OCI-M2 (cell line): Measurements from ENCODE around the gene EVPLL.
"Not testable (repeated sequence)": the region's sequence is repeated elsewhere in the genome, so short reads cannot be mapped to it uniquely, and the experiment has no call there.

Experiments used
- DNase-seq: peaks from one replicate; lab custom pipeline; 2025; ENCODE audit not compliant: unreplicated experiment; lab: John Stamatoyannopoulos, UW

Gene EVPLL

DNA sequence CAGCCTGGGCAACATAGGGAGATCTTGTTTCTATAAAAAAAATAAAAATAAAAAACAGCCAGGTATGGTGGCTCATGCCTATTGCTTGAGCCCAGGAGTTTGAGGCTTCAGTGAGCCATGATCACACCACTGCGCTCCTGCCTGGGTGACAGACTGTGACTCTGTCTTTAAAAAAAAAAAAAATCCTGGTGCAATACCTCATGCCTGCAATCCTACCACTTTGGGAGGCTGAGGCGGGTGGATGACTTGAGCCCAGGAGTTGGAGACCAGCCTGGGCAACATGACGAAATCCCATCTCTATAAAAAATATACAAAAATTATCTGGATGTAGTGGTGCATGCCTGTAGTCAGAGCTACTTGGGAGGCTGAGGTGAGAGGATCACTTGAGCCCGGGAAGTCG lies 1.0 kb downstream of the EVPLL start:
- DNase-seq: not testable (repeated sequence)

DNA sequence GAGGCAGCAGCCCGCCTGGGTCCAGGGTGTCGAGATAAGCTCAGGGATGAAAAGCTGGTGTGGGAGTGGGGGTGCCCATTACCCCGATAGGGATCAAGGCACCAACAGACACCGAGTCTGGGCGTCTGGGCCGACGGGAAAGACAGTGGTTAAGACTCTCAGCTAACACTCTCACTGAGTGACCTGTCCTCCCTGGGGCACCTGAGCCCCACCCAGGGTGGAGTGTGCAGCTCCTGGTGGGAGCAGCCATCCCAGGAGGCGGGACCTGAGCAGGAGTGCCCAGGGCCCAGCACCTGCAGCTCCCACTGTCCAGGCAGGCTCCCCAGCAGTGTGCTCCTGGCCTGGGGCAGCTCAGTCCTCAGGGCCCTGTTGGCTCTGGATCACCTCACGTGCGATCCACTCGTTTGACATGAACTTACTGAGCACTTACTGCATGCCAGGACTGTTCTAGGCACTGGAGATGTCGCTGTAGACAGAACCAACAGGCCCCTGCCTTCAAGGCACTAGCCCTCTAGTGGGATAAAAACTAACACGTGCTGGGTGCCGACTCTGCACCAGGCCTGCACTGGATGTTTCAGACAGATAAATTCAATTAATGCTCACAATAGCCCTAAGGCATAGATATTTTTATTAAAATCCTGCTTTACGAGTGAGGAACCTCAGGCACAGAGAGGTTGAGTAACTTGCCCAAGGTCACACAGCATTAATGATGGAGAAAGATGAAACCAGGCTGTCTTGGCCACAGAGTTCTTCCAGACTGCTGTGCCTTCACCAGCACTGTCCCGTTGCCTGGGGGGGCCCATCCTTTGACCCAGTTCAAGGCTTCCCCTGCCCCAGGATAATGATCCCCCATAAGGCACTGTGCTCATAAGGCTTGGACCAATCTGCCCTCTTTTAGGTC lies 1.9 kb downstream of the EVPLL start:
- no peak for DNase-seq

DNA sequence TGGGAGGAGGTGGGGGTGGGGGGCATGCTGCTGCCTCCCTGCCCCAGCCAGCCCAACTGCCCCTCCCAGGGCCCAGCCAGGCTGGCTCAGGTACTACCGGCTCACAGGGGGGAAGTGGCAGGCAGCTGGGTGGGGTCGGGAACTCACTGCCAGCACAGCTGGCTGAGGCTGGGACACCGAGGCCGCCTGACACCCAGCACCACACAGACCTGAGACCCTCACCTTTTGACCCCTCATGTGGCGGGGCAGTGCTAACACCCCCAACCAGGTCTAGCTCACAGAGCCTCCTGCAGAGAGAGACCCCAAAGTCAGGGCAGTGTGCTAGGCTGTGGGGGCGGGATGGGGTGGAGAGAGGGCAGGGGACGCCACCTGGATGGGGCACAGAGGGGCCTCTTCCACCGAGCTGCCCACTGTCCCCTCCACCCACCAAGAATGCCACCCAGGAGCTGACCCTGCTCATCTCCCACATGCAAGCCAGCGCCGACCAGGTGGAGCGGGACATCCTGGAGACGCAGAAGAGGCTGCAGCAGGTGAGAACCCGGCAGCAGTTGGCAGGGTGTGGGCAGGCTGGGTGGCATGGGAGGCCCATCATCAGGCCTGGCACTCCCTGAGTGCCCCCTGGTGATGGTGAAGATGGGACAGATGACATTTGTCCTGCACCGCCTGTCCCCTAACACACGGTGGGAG lies 3.0 kb downstream of the EVPLL start:
- DNase-seq: no peak

DNA sequence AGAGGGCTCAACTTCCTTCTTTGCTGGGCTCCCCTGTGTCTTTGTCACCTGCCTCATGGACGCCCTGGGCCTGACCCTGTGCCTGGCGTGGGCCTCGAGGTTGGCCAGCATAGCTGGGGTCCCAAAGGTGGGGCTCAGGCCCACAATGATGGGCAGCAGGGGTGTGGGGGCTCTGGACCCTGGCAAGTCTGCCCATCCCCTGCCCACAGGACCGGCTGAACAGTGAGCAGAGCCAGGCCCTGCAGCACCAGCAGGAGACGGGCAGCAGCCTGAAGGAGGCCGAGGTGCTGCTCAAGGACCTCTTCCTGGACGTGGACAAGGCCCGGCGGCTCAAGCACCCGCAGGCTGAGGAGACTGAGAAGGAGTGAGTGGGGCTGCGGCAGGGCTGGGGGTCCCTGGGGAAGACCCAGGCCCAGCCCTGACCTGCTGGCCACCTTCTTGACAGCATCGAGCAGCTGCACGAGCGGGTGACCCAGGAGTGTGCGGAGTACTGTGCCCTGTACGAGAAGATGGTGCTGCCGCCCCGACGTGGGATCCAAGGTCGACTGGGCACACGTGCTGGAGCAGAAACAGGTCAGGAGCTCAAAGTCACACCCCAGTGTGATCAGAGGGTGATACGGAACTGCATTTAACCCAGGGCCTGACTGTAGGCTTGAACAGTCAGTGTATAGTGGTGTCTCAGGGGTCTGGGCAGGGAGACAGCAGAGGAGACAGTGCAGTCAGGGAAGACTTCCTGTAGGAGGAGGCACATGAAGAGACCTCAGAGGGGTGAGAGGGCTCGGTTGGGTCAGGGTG lies 3.8 kb downstream of the EVPLL start:
- DNase-seq: no peak

DNA sequence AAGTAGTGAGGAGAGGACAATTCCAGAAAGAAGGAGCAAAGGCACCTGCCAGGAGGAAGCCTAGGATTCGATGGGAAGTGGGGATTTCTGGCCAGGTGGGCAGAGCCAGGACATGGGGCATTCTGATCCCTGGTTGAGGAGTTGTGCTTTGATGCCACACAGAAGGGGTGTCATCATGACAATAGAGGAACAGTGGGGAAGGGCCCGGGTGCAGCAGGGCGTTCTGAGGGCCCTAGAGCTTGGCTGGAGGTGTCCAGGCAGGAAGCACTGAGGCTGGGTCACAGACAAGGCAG lies 4.3 kb downstream of the EVPLL start:
- no peak for DNase-seq

DNA sequence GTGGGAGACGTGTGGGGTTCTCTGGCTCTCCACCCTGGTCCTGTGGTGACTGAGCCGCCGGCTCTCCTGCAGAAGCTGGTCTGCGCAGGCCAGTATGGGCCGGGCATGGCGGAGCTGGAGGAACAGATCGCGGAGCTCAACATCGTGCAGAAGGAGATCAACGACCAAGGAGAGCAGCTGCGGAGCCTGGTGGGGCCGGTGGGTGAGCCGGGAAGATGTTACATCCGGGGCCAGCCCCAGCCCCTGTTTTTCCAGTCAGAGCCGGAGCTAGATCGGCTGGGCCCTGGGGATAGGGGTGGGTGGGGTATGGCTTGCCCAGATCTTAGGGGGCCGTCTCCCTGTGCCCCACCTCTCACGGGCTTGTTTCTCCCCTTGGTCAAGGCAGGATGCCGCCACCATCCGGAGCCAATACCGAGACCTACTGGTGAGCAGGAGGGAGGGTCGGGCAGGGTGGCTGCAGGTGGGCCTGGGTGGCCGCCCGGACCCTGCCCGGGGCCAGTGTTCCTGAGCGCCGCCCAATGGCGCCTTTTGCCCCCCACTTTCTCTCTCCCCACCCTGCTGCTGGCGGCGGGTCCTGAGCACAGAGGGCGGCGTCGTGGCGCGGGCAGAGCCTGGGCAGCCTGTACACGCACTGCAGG lies 5.0 kb downstream of the EVPLL start:
- no peak for DNase-seq

DNA sequence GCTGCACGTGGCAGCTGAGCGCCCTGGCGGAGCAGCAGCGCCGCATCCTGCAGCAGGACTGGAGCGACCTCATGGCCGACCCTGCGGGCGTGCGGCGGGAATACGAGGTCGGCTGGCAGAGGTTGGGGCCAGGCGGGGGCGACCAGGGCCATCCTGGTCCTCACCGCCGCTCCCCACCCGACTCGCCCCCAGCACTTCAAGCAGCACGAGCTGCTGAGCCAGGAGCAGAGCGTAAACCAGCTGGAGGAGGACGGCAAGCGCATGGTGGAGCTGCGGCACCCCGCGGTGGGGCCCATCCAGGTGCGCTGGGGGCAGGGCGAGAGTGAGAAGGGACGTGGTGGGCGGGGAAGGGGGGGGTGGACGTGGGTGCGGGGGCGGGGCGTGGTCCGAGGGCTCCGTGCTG lies 5.5 kb downstream of the EVPLL start:
- not testable (repeated sequence) for DNase-seq

DNA sequence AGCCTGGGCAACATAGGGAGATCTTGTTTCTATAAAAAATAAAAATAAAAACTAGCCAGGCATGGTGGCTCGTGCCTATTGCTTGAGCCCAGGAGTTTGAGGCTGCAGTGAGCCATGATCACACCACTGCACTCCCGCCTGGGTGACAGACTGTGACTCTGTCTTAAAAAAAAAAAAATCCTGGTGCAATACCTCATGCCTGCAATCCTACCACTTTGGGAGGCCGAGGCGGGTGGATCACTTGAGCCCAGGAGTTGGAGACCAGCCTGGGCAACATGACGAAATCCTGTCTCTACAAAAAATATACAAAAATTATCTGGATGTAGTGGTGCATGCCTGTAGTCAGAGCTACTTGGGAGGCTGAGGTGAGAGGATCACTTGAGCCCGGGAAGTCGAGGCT lies 6.7 kb downstream of the EVPLL start:
- DNase-seq: not testable (repeated sequence)

DNA sequence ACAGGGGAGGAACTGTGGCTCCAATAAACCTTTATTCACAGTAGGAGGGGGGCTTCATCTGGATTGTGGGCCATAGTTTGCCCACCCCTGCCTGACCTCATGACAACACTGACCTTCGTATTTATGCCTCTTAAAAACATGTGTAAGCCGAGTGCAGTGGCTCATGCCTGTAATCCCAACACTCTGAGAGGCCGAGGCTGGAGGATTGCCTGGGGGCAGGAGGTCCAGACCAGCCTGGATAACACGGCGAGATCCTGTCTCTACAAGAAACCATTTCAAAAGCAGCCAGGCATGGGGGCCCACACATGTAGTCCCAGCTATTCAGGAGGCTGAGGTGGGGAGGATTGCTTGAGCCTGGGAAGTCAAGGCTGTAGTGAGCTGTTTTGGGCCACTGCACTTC lies 10.0 kb downstream of the EVPLL start:
- not testable (repeated sequence) for DNase-seq

DNA sequence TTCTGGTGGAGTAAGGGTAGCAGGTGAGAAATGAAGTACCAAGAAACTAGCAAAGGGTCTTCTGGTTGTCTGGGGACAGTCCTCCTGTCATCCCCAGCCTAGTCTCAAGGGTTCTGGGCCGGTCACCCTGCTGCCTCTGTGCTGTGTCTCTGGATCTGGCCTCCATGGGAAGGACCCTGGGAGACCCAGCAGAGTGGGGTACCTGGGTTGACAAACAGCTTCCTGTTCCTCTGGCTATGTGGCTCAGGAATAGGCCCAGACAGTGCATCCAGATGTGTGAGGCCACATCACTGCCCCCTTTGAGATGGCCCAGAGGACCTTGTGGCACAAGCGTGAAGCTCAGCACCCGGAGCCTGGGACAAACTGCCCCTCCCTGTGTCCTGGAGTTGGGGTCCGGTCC lies 10.7 kb downstream of the EVPLL start:
- not testable (repeated sequence) for DNase-seq

DNA sequence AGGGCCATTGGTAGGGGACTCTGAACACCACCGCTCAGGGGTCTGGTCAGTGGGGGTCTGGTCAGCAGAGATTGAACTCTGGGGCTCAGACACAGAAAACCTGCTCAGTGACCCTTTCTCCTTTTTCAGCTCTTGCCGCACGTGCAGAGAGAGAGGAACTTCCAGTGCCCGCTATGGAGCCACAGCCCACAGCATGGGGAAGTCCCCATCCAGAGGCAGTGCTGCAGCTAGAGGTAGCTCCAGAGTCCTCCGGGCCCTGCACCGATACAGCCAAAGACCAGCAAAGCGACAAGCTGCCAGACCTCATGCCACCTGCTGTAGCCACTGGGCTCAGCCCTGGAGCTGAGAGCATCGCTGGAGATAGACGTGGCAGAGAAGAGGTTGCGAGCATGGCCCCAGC lies 11.2 kb downstream of the EVPLL start:
- not testable (repeated sequence) for DNase-seq

DNA sequence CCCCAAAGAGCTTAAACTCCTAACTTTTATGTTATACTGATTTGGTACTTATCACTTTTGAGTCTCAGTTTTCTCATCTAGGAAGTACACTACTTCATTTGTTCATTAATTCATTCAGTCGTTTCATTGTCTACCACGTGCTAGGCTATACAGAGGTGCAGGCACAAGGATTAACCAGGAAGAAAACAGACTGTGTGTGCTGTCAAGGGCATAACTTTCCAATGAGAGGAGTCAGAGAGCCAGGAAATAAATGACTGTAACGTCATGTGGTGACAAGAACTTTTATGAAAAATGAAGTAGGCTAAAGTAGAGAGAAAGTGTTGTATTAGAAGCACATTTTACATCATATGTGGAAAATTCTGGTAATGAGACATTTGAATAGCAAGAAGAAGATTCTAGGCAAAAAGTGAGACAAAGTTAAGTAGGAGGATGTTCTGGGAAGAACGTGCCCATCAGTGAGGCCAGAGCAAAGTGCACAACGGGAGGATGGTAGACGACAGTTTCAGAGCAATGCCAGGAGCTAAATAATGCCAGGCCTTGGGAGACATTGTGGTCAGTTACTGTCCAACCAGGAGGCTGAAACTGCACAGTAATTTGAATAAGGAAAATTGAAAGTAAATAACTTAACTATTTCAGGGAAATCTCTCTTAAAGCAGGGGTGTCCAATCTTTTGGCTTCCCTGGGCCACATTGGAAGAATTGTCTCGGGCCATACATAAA lies 24.5 kb downstream of the EVPLL start:
- DNase-seq: not testable (repeated sequence)

DNA sequence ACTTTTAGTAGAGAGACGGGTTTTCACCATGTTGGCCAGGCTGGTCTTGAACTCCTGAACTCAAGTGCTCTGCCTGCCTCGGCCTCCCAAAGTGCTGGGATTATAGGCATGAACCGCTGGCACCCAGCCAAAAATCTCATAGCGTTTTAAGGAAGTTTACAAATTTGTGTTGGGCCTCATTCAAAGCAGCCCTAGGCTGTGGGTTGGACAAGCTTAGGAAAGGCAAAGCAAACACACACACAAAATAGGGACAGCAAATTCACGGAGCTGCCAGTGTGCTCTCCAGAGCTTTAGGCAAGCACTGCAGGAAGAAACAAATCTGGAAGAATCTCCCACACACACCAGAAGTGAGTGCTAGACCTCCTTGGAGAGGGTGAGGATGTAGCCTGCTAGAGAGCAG lies 25.6 kb downstream of the EVPLL start:
- DNase-seq: not testable (repeated sequence)

DNA sequence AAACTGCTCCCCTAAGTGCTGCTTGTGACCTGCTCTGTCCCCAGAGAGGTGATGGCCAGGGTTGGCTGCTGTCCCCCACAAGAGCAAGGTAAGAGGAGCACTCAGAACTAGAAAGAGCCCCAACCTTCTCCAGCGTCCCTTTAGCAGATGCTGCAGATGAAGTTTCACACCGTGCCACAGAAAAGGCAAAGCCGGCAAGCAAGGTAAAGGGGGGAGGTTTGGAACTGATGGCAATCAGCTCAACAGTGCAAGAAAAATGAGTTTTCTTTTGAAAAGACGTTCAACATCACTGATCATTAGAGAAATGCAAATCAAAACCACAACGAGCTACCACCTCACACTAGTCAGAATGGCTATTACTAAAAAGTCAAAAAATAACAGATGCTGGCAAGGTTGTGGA lies 26.0 kb downstream of the EVPLL start:
- DNase-seq: not testable (repeated sequence)

DNA sequence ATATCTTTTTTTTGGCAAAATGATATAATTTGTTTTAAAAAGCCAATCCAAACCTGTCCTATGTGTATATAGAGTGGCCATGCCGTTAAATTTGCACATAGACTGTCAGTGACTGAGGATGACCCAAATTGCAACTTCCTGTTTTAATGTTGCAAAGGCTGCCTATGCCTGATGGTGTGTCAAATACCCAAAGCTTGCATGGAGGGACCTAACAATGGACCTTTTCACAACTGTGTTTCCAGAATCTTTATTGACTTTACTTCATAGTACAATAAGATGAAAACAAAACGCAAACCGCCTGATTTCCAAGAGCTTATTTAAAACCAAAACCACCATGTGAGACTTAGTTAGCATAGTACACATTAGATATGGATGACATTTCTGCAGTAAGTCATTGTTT lies 31.3 kb downstream of the EVPLL start:
- not testable (repeated sequence) for DNase-seq

DNA sequence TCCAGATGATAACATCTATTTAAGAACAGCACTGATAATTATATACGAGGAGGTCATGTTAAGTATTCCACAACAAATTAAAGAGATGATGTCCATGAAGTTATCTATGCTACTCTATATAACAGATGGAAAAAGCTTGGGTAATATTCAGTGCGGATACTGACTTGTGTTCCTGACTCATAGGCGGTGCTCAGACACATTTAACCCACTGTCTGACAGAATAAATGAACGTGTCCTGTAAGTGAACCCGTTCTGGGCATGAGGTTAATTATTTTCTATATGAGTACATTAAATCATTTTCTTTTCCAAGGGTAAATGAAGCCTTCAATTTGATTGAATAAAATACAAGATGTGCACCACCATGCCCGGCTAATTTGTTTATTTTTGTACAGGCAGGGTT lies 31.7 kb downstream of the EVPLL start:
- not testable (repeated sequence) for DNase-seq

DNA sequence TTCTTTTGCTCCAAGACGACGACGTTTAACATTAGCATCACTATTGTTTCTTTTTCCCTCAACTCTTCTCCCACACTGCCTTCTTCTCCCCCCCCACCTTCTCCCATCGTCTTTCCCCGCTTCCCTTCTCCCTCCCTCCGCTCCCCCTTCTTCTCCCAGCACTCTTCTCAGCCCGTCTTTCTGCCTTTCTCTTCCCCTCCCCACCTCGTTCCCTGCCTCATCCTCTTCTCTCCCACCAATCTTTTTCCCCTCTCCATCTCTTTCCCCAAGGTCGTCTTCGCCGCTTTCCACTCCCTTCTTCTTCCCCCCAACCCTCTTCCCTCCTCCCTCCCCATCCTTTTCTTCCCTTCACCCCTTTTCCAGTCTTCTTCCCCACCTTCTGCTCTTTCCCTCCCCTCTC lies 33.2 kb downstream of the EVPLL start:
- not testable (repeated sequence) for DNase-seq

DNA sequence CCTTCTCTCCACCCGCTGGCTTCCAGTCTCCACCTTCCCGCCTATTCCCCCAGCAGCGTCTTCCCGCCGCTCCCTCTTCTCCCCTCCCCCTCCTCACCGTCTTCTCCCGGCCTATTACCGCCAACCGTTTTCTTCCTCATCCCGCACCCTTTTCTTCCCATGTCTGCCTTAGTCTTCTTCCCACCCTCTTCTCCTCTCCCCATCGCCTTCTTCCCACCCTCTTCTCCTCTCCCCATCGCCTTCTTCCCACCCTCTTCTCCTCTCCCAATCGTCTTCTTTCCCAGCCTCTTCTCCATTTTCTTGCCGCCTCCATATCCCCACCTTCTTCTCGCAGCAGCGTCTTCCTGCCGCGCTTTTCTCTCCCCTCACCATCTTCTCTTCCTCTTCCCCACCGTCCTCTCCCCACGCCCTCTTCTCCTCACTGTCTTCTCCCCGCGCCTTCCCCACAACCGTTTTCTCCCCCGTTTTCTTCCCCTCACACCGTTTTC lies 33.8 kb downstream of the EVPLL start:
- DNase-seq: not testable (repeated sequence)

DNA sequence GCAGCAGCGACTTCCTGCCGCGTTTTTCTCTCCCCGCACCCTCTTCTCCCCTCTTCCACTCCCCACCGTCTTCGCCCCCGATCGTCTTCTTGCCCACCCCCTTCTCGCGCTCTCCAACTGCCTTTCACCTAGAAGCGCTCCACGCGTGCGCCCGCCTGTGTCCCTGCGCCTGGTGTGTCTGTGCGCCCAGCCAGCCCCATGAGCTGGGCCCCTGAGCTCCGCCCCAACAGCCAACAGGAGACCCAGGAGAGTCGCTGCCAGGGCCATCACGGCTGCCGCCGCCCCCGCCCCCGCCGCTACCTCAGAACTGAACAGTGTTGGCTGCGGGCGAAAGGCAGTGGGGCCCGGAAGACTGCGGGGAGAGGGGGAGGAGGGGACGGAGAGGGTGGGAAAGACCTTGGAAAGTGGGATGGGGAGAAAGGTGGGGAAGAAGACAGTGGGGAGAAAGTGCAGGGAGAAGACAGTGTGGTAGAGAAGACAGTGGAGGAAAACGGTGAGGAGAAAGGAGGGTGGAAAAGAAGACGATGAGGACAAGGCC lies 34.5 kb downstream of the EVPLL start:
- DNase-seq: not testable (repeated sequence)

DNA sequence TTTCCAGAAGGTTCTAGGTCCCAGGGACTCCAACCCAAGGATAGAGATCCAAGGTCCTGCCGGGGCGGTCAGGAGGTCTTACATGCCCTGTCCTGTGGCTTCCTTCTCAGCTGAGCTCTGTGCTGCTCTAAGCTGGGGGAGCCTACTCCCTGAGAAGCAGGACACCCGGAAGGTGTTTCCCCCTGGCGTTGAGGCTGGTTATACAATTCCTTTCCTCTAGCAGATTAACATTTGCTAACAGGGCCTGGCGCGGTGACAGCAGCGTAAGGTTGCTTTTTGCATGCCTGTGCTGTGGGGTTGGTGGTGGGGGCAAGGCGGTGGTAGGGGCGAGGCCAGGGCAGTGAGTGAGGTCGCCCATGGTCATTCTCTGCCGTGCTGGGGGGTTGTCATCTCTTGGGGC lies 43.9 kb downstream of the EVPLL start:
- not testable (repeated sequence) for DNase-seq
